ENCODE measurements around the gene ATG2A.

ATG2A gene

DNA sequence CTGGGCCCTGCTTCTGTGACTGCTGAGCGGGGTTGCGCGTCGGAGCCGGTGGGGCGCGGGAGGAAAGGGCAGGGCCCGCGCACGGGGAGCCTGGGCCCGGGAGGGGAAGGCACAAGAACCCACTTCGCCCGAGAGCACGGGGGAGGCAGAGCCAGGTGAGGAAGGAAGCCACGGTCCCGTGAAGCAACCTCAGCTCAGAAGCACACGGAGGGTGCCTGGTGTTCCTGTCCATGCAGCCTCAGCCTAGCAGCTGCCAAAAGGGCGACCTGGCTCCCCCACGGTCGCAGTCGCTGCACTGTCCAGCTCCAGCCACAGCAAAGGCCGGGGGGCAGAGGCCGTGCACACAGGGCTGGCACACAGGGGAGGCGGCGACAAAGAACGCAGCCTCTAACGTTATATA is 63.3 kb downstream of the ATG2A start:
- TF ChIP-seq CTCF (IDR thresholded peaks at IDR 0.05; ENCODE audit: insufficient read depth, missing control alignments): no peak
- DNase-seq (ENCODE audit: insufficient read length, low spot score) (no peak), FAIRE-seq (no peak)

DNA sequence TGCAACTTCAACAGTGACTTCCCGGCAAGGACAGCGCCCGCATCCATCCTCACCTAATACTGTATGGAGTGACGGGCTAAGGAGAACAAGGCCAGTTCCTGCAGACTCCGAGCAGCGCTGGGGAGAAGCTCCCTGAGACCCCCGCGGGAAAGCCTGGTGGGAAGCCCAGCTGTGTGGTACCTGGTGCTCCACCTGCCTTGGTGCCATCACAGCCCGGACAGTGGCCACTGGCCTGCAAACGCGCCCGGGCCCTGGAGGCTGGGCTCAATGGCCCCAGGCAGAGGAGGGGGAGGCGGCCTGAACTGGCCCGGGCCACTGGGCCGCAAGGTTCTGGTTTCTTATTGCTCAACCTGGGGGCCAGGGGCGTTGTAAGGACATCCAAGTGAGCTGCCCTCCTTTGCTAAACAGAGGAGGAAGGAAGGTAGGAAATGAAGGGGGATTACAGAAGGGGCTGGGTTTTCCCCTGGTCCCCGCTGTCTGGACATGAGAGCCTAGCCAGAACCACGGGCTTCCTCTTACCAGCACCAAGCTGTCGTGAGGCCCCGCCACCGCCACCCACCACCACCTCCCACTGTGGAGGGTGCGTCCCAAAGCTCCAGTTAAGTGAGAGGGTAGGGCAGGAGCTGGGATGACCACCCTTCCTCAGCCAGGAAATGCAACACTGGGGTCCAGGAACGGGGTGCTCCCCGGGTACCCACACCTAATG is 64.1 kb downstream of the ATG2A start:
- DNase-seq (ENCODE audit: insufficient read length, low spot score): no peak
- no peak for FAIRE-seq
- TF ChIP-seq CTCF (IDR thresholded peaks at IDR 0.05; ENCODE audit: insufficient read depth, missing control alignments): no peak

- TF ChIP-seq CTCF (IDR thresholded peaks at IDR 0.05; ENCODE audit: insufficient read depth, missing control alignments): no peak
- no peak for DNase-seq (ENCODE audit: insufficient read length, low spot score)
- no peak for FAIRE-seq
Measured at GRCh38 chr11:64851831-64852351, 65.1 kb downstream of the ATG2A start.

DNA sequence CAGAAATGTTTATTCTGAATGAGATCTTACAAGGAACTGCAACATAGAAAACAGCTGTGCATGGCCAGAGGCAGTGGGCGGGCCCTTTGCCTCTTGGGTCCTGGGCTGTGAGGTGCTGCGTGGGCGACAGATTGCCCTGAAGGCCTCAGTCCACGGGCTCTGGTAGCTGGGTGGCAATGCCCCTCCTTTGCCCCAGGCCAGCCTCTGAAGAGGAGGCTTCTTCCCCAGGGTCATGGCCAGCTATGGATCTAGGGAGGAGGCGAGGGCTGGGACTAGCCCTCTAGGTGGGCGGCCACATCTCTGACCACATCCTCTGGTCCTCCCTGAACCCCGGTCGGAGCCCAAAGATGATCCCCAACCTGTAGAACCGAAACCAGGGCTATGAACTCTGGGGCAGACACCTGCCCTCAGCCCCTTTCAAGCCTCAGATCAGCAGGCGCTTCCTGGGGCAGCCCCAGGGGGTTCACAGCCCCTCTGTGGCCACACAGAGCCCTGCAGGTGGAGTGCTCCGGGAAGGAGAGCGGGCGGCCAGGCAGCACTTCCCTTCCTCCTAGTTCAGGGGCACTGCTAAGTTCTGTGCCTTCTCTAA is 65.9 kb downstream of the ATG2A start:
- no peak for TF ChIP-seq CTCF (IDR thresholded peaks at IDR 0.05; ENCODE audit: insufficient read depth, missing control alignments)
- DNase-seq (ENCODE audit: insufficient read length, low spot score) (no peak), FAIRE-seq (no peak)

GRCh38 chr11:64849598-64850356 is 67.2 kb downstream of the ATG2A start:
- no peak for FAIRE-seq
- no peak for DNase-seq (ENCODE audit: insufficient read length, low spot score)
- no peak for TF ChIP-seq CTCF (IDR thresholded peaks at IDR 0.05; ENCODE audit: insufficient read depth, missing control alignments)

- no peak for FAIRE-seq
- DNase-seq (ENCODE audit: insufficient read length, low spot score): no peak
- peak; percentile 6 for TF ChIP-seq CTCF (IDR thresholded peaks at IDR 0.05; ENCODE audit: insufficient read depth, missing control alignments)
Measured at GRCh38 chr11:64848826-64849597, 68.0 kb downstream of the ATG2A start.
